HepG2 (cell line): ENCODE data around the gene NKPD1. TPM values are rescaled to one million over a fixed set of nuclear protein-coding genes. Genes with fewer than 3 reads are reported as not detected.

Experiments used
- ATF5 ChIP-seq: sonication (generic); formaldehyde crosslinking; IDR thresholded peaks from 2 replicates; pipeline ENCODE4 v1.4.0; 2020; ENCODE audit warnings: mild to moderate bottlenecking, low read depth, missing genetic modification reagents
- FOXA1 ChIP-seq, 2 experiments: fragments of 450-650 bp in 1 of 2; sonication (generic) in 1 of 2; formaldehyde crosslinking in 1 of 2; IDR thresholded peaks; 2 replicates each; pipeline versions ENCODE4 v1.4.0 to v1.6.1; 2016 to 2020; ENCODE audit warnings: missing genetic modification reagents in 1 of 2
- FOXM1 ChIP-seq: sonication (generic); formaldehyde crosslinking; IDR thresholded peaks from 2 replicates; pipeline ENCODE4 v1.5.0; 2020; ENCODE audit warnings: missing genetic modification reagents
- KDM5A ChIP-seq: fragments of 200-600 bp; sonication (generic); IDR thresholded peaks from 2 replicates; pipeline ENCODE4 v1.7.0; 2018; ENCODE audit warnings: antibody characterized with exemption, mild to moderate bottlenecking, low read length, borderline replicate concordance
- NFE2L2 ChIP-seq: fragments of 150-350 bp; IDR thresholded peaks from 2 replicates; pipeline ENCODE4 v1.6.1; 2014; ENCODE audit warnings: low read length
- NFIB ChIP-seq: sonication (generic); formaldehyde crosslinking; IDR thresholded peaks from 2 replicates; pipeline ENCODE4 v1.9.0; 2021; ENCODE audit warnings: missing genetic modification reagents, mild to moderate bottlenecking, borderline replicate concordance
- NKX3-1 ChIP-seq: sonication (generic); formaldehyde crosslinking; IDR thresholded peaks from 2 replicates; pipeline ENCODE4 v1.5.0; 2020; ENCODE audit warnings: missing genetic modification reagents
- PAXIP1 ChIP-seq: sonication (generic); formaldehyde crosslinking; conservative IDR thresholded peaks from 2 replicates; pipeline ENCODE4 v1.4.0; 2020; ENCODE audit warnings: mild to moderate bottlenecking, missing genetic modification reagents, moderate library complexity
- PHF21A ChIP-seq: sonication (generic); formaldehyde crosslinking; IDR thresholded peaks from 2 replicates; pipeline ENCODE4 v1.5.0; 2020; ENCODE audit warnings: mild to moderate bottlenecking, missing genetic modification reagents
- PLRG1 ChIP-seq: fragments of 450-650 bp; conservative IDR thresholded peaks from 2 replicates; pipeline ENCODE4 v1.6.1; 2016
- RCOR2 ChIP-seq: IDR thresholded peaks from 2 replicates; pipeline ENCODE4 v1.6.1; 2016; ENCODE audit warnings: missing biosample characterization, missing genetic modification reagents
- RFX1 ChIP-seq: fragments of 450-650 bp; IDR thresholded peaks from 2 replicates; pipeline ENCODE4 v1.6.1; 2017
- SMAD9 ChIP-seq: sonication (generic); formaldehyde crosslinking; IDR thresholded peaks from 2 replicates; pipeline ENCODE4 v1.5.1; 2020; ENCODE audit warnings: mild to moderate bottlenecking, missing genetic modification reagents
- TFDP2 ChIP-seq: sonication (generic); formaldehyde crosslinking; IDR thresholded peaks from 2 replicates; pipeline ENCODE4 v1.4.0; 2020; ENCODE audit warnings: missing genetic modification reagents
- ZBTB34 ChIP-seq: sonication (generic); formaldehyde crosslinking; IDR thresholded peaks from 2 replicates; pipeline ENCODE4 v1.8.0; 2022; ENCODE audit warnings: mild to moderate bottlenecking, missing genetic modification reagents
- ZEB1 ChIP-seq: IDR thresholded peaks from 2 replicates; pipeline ENCODE4 v1.6.1; 2012; ENCODE audit warnings: mild to moderate bottlenecking, low read depth, inconsistent platforms; ENCODE audit not compliant: insufficient replicate concordance
- ZNF20 ChIP-seq: sonication (generic); formaldehyde crosslinking; IDR thresholded peaks from 2 replicates; pipeline ENCODE4 v1.4.0; 2020; ENCODE audit warnings: mild to moderate bottlenecking, moderate library complexity, missing genetic modification reagents
- ZNF225 ChIP-seq: sonication (generic); formaldehyde crosslinking; IDR thresholded peaks from 2 replicates; pipeline ENCODE4 v1.4.0; 2020; ENCODE audit warnings: mild to moderate bottlenecking, missing genetic modification reagents
- ZNF264 ChIP-seq: sonication (generic); formaldehyde crosslinking; IDR thresholded peaks from 2 replicates; pipeline ENCODE4 v1.4.0; 2020; ENCODE audit warnings: missing genetic modification reagents
- ZNF326 ChIP-seq: sonication (generic); formaldehyde crosslinking; IDR thresholded peaks from 2 replicates; pipeline ENCODE4 v1.4.0; 2020; ENCODE audit warnings: missing genetic modification reagents, borderline replicate concordance
- ZNF350 ChIP-seq: sonication (generic); formaldehyde crosslinking; IDR thresholded peaks from 2 replicates; pipeline ENCODE4 v1.4.0; 2020; ENCODE audit warnings: mild to moderate bottlenecking, low read depth, missing genetic modification reagents, borderline replicate concordance
- ZNF468 ChIP-seq: sonication (generic); formaldehyde crosslinking; IDR thresholded peaks from 2 replicates; pipeline ENCODE4 v1.8.0; 2022; ENCODE audit warnings: mild to moderate bottlenecking, moderate library complexity, missing genetic modification reagents
- ZNF547 ChIP-seq: sonication (generic); formaldehyde crosslinking; IDR thresholded peaks from 2 replicates; pipeline ENCODE4 v1.5.1; 2020; ENCODE audit warnings: mild to moderate bottlenecking, missing genetic modification reagents
- ZNF605 ChIP-seq: sonication (generic); formaldehyde crosslinking; IDR thresholded peaks from 2 replicates; pipeline ENCODE4 v1.8.0; 2022; ENCODE audit warnings: mild to moderate bottlenecking, missing genetic modification reagents
- ZNF776 ChIP-seq: sonication (generic); formaldehyde crosslinking; IDR thresholded peaks from 2 replicates; pipeline ENCODE4 v1.4.0; 2020; ENCODE audit warnings: mild to moderate bottlenecking, missing genetic modification reagents
- polyA plus RNA-seq, 8 experiments: library from polyadenylated mRNA; depleted of rRNA in 3 of 8; stranded (reverse) in 7 of 8; unstranded in 1 of 8; fragments of >200 nt; fragmentation: Illumina TruSeq in 4 of 8; extraction: Trizol in 4 of 8; gene quantifications; 2 replicates each; pipeline versions ENCODE4 v1.2.1 to v1.2.3, GENCODE V29; 2011 to 2016; ENCODE audit warnings: low read depth in 4 of 8, missing spikeins in 1 of 8, mixed read lengths in 1 of 8; ENCODE audit not compliant: insufficient read depth in 1 of 8
- total RNA-seq, 5 experiments: library from RNA; depleted of rRNA; stranded (reverse); fragments of >200 nt; fragmentation: Illumina TruSeq; extraction: Trizol; gene quantifications; 2 replicates each; pipeline ENCODE4 v1.2.3, GENCODE V29; 2016; ENCODE audit warnings: low read depth in 1 of 5

NKPD1 gene
- total and polyA plus RNA-seq, 2 of the 13 experiments (the other 11 are each of a cell fraction or from before 2014, with no cell fraction given): 0.03 TPM; not detected in 1

- TF ChIP-seq ZNF225 (CRISPR knock-in tag) (0 out of 2 replicates have a peak, but pooled peaks have one; percentile 27), KDM5A (0 out of 2 replicates have a peak, but pooled peaks have one; percentile 22), PAXIP1 (CRISPR knock-in tag) (no peak), NFIB (no peak), ZEB1 (no peak), ATF5 (no peak), ZNF326 (no peak), ZBTB34 (CRISPR knock-in tag) (no peak), SMAD9 (CRISPR knock-in tag) (no peak), ZNF350 (CRISPR knock-in tag) (no peak), RFX1 (no peak), PLRG1 (no peak), FOXA1 (IDR thresholded peaks at IDR 0.05) (no peak), FOXA1 (CRISPR knock-in tag; IDR thresholded peaks at IDR 0.05) (no peak), ZNF20 (CRISPR knock-in tag) (no peak), RCOR2 (CRISPR knock-in tag) (no peak), ZNF547 (CRISPR knock-in tag) (no peak), ZNF468 (no peak), NKX3-1 (CRISPR knock-in tag) (no peak), NFE2L2 (no peak), ZNF264 (CRISPR knock-in tag) (no peak), ZNF776 (CRISPR knock-in tag) (peak; percentile 53; the same call in 1 of the 2 replicates), FOXM1 (CRISPR knock-in tag) (no peak), ZNF605 (CRISPR knock-in tag) (peak; percentile 74; the same call in 1 of the 2 replicates), PHF21A (CRISPR knock-in tag) (no peak; the same call in 1 of the 2 replicates), TFDP2 (CRISPR knock-in tag) (no peak)
Measured at GRCh38 chr19:45177817-45178261, 17.1 kb upstream of the NKPD1 start, which contains the start of gene TRAPPC6A (continued).
